HG03025 (cell line): ENCODE measurements around the gene JTB.
A peak's percentile ranks its signal among the peaks of the same experiment; 100 is the strongest.

Experiments
- ATAC-seq: cut with Tn5 transposase; IDR thresholded peaks from one replicate; pipeline ENCODE4 v1.9.1; 2021; ENCODE audit warnings: mild to moderate bottlenecking, moderate library complexity; ENCODE audit not compliant: unreplicated experiment, low FRiP score

The JTB gene

GRCh38 chr1:153956997-153957715 lies 20.3 kb downstream of the JTB start:
- no peak for ATAC-seq

GRCh38 chr1:153954826-153955225 lies 22.6 kb downstream of the JTB start:
- ATAC-seq: no peak

GRCh38 chr1:153953859-153954365 lies 23.6 kb downstream of the JTB start:
- no peak for ATAC-seq

GRCh38 chr1:153951801-153952200 lies 25.7 kb downstream of the JTB start:
- no peak for ATAC-seq

GRCh38 chr1:153951183-153951582 lies 26.3 kb downstream of the JTB start:
- ATAC-seq: no peak

GRCh38 chr1:153946622-153947241 lies 30.7 kb downstream of the JTB start, which contains the start of gene DENND4B:
Gene DENND4B, minus strand, starts transcription at chr1:153946718. Its CDS starts 2,344 bp downstream, at chr1:153944374.
- ATAC-seq: peak; percentile 52

- ATAC-seq: peak; percentile 69
Observed at GRCh38 chr1:153945795-153946621, 31.5 kb downstream of the JTB start.

GRCh38 chr1:153945131-153945794 lies 32.2 kb downstream of the JTB start:
- ATAC-seq: no peak

- no peak for ATAC-seq
Observed at GRCh38 chr1:153944827-153945117, 32.7 kb downstream of the JTB start.

- ATAC-seq: no peak
Observed at GRCh38 chr1:153944005-153944826, 33.3 kb downstream of the JTB start.

GRCh38 chr1:153942766-153943549 lies 34.5 kb downstream of the JTB start:
- ATAC-seq: no peak

- ATAC-seq: no peak
Observed at GRCh38 chr1:153941826-153942725, 35.4 kb downstream of the JTB start.

GRCh38 chr1:153940756-153941155 lies 36.7 kb downstream of the JTB start:
- ATAC-seq: no peak

- no peak for ATAC-seq
Observed at GRCh38 chr1:153939476-153939875, 38.0 kb downstream of the JTB start.

GRCh38 chr1:153938996-153939395 lies 38.5 kb downstream of the JTB start:
- no peak for ATAC-seq

GRCh38 chr1:153937331-153937730 lies 40.1 kb downstream of the JTB start:
- no peak for ATAC-seq

GRCh38 chr1:153936011-153936802 lies 41.3 kb downstream of the JTB start:
- no peak for ATAC-seq
